DND-41 (cell line): ENCODE measurements around the gene ENO2.

Experiments
- EZH2 ChIP-seq: IDR thresholded peaks from 3 replicates; pipeline ENCODE4 v1.6.1; 2012; ENCODE audit warnings: borderline replicate concordance, low read depth, mild to moderate bottlenecking, moderate library complexity, low read length, inconsistent platforms; ENCODE audit not compliant: severe bottlenecking
- TF ChIP-seq, protein P1 (sequence below): IDR thresholded peaks from 2 replicates; pipeline ENCODE4 v1.5.1; 2012; ENCODE audit warnings: borderline replicate concordance, low read length, moderate library complexity, mild to moderate bottlenecking; ENCODE audit not compliant: poor library complexity, severe bottlenecking; ENCODE audit errors: extremely low read depth

DNA sequence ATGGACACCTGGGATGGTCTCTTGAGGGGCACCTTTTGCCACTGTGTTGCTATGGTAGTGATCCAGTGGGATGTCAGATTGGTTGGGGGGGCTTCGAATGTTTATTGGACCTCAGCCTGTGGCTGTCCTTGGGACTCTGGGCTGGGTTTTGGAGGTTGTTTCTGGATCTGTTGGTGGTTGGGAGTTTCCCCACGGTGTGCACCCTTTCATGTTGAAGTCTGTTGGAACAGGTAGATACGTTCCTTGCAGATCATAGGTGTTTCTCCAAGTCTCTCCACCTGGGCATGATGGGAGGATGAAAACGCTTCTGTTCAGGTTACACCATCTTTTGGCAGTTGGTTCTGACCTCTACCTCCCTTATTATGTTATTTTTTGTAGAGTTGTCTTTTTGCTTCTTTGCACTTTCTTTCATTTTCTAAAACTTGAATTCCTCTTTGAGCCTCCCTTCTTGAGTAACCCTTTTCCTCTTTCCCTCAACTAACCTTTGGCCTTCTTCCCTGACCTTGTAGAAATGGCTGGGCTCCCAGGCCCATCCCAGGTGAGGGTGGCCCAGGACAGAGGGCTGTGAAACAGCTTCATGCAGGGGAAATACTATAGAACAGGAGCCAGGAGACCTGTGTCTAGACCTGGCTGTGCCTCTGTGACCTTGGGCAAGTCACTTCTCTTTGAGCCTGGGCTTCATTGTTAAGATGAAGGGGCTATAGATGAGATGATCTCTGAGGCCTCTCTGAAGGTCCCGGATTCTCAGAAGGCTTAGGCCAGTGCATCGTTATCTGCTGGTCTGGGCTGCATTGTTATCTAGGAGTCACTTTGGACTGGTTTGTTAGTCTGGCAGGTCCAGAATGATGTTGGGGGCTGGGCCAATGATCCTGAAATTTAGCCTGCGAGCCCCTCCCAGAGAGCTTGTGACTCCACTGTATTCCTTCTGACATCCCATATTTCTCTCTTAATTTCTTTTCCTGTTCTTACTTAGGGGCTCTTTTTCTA is 15.4 kb downstream of the ENO2 start:
- TF ChIP-seq, protein P1, sequence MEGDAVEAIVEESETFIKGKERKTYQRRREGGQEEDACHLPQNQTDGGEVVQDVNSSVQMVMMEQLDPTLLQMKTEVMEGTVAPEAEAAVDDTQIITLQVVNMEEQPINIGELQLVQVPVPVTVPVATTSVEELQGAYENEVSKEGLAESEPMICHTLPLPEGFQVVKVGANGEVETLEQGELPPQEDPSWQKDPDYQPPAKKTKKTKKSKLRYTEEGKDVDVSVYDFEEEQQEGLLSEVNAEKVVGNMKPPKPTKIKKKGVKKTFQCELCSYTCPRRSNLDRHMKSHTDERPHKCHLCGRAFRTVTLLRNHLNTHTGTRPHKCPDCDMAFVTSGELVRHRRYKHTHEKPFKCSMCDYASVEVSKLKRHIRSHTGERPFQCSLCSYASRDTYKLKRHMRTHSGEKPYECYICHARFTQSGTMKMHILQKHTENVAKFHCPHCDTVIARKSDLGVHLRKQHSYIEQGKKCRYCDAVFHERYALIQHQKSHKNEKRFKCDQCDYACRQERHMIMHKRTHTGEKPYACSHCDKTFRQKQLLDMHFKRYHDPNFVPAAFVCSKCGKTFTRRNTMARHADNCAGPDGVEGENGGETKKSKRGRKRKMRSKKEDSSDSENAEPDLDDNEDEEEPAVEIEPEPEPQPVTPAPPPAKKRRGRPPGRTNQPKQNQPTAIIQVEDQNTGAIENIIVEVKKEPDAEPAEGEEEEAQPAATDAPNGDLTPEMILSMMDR, result no peak
- TF ChIP-seq EZH2, result no peak
